HG02623 (cell line): Measurements from ENCODE around the gene COCH.

Experiments
- ATAC-seq: cut with Tn5 transposase; IDR thresholded peaks from one replicate; pipeline ENCODE4 v1.9.1; 2021; ENCODE audit warnings: moderate library complexity; ENCODE audit not compliant: unreplicated experiment

The COCH gene

GRCh38 chr14:30874120-30874998 is at the start of gene COCH:
Gene COCH (plus strand): TSS chr14:30874559. CDS start chr14:30874939, 380 bp downstream.
- ATAC-seq = peak; percentile 59

GRCh38 chr14:30826070-30826469 is 48.3 kb upstream of the COCH start:
- ATAC-seq = no peak

GRCh38 chr14:30829853-30830252 is 44.5 kb upstream of the COCH start:
- ATAC-seq = no peak

- no peak for ATAC-seq
These were observed 40.0 kb upstream of the COCH start for GRCh38 chr14:30834353-30834752.

GRCh38 chr14:30838351-30838750 is 36.0 kb upstream of the COCH start:
- no peak for ATAC-seq

GRCh38 chr14:30840086-30840779 is 34.1 kb upstream of the COCH start:
- no peak for ATAC-seq

GRCh38 chr14:30842431-30842830 is 31.9 kb upstream of the COCH start:
- ATAC-seq = no peak

- ATAC-seq = peak; percentile 9
These were observed 25.7 kb upstream of the COCH start for GRCh38 chr14:30848449-30849240.

GRCh38 chr14:30849354-30849753 is 25.0 kb upstream of the COCH start:
- peak; percentile 94 for ATAC-seq

GRCh38 chr14:30849983-30850382 is 24.4 kb upstream of the COCH start:
- no peak for ATAC-seq

GRCh38 chr14:30853946-30854345 is 20.4 kb upstream of the COCH start:
- no peak for ATAC-seq

GRCh38 chr14:30854492-30854891 is 19.9 kb upstream of the COCH start:
- no peak for ATAC-seq

- ATAC-seq = peak; percentile 71
These were observed 18.9 kb upstream of the COCH start for GRCh38 chr14:30855345-30856037.

- no peak for ATAC-seq
These were observed 13.2 kb upstream of the COCH start for GRCh38 chr14:30861200-30861599.

GRCh38 chr14:30864934-30865333 is 9.4 kb upstream of the COCH start:
- no peak for ATAC-seq

GRCh38 chr14:30868736-30869135 is 5.6 kb upstream of the COCH start:
- ATAC-seq = no peak

GRCh38 chr14:30869551-30870155 is 4.7 kb upstream of the COCH start:
- no peak for ATAC-seq

GRCh38 chr14:30872602-30873001 is 1.8 kb upstream of the COCH start:
- ATAC-seq = no peak

- ATAC-seq = no peak
These were observed 845 bp upstream of the COCH start for GRCh38 chr14:30873308-30874119.
